Astrocyte of the cerebellum (primary cell): ENCODE data around the gene SYNE2.

Experiments
- DNase-seq: peaks from one replicate; pipeline ENCODE4 v3.0.0-alpha.2; 2011; ENCODE audit warnings: low read depth
- H3K4me3 ChIP-seq: 2 replicates; pipeline ENCODE4 v1.5.1; 2011; ENCODE audit warnings: mild to moderate bottlenecking, low read depth, low read length, moderate library complexity
- CTCF ChIP-seq: IDR thresholded peaks from 2 replicates; pipeline ENCODE4 v1.5.1; 2012; ENCODE audit warnings: low read length, low read depth, moderate library complexity, mild to moderate bottlenecking; ENCODE audit errors: missing control alignments
- in situ Hi-C: cut with HindIII; loops from 2 replicates; pipeline ENCODE4 v1.10.0; 2017; ENCODE audit warnings: low sequenced_read_pairs

Gene SYNE2

GRCh38 chr14:64118892-64119291 is 266.1 kb downstream of the SYNE2 start:
- no peak overlapping the region for H3K4me3 ChIP-seq
- no peak for TF ChIP-seq CTCF
- in situ Hi-C loops: no loop called here
- no peak for DNase-seq

GRCh38 chr14:64119500-64119899 is 266.7 kb downstream of the SYNE2 start:
- H3K4me3 ChIP-seq: no peak overlapping the region
- no peak for TF ChIP-seq CTCF
- DNase-seq: no peak
- in situ Hi-C loops: no loop called here

GRCh38 chr14:64119980-64120379 is 267.2 kb downstream of the SYNE2 start:
- DNase-seq: no peak
- in situ Hi-C loops: no loop called here
- no peak overlapping the region for H3K4me3 ChIP-seq
- TF ChIP-seq CTCF: no peak

- no peak for TF ChIP-seq CTCF
- DNase-seq: no peak
- in situ Hi-C loops: no loop called here
- H3K4me3 ChIP-seq: no peak overlapping the region
Measured at GRCh38 chr14:64123241-64123822, 270.5 kb downstream of the SYNE2 start.

GRCh38 chr14:64125270-64125669 is 272.5 kb downstream of the SYNE2 start:
- H3K4me3 ChIP-seq: no peak overlapping the region
- in situ Hi-C loops: no loop called here
- no peak for TF ChIP-seq CTCF
- no peak for DNase-seq

GRCh38 chr14:64126548-64126947 is 273.7 kb downstream of the SYNE2 start:
- no peak for DNase-seq
- in situ Hi-C loops: no loop called here
- TF ChIP-seq CTCF: no peak
- no peak overlapping the region for H3K4me3 ChIP-seq
